Heart right ventricle (tissue), 16 donors: Measurements from ENCODE around the gene ANLN. TPM values are rescaled to one million over a fixed set of nuclear protein-coding genes. Genes with fewer than 3 reads are reported as not detected.
A peak's percentile ranks its signal among the peaks of the same experiment; 100 is the strongest.

Source experiments
- ATAC-seq, 8 donors: fragments of 200-7000 bp; cut with Tn5 transposase; one replicate each; pipeline ENCODE4 v1.9.1; 2020; ENCODE audit warnings: mild to moderate bottlenecking in 8 of 8, moderate library complexity in 8 of 8, moderate number of reproducible peaks in 1 of 8
- DNase-seq, 2 donors: peaks; one replicate each; pipeline ENCODE4 v3.0.0-alpha.2; 2020
- H3K27ac ChIP-seq, 10 donors: fragments of 200-600 bp; sonication (generic) in 2 of 10; one replicate each; pipeline versions ENCODE4 v1.5.0 to v1.8.0; 2020 to 2022; ENCODE audit warnings: mild to moderate bottlenecking in 3 of 10
- H3K27me3 ChIP-seq, 7 donors: fragments of 200-600 bp; one replicate each; pipeline ENCODE4 v1.8.0; 2021 to 2022; ENCODE audit warnings: mild to moderate bottlenecking in 2 of 7
- H3K36me3 ChIP-seq, 9 donors: fragments of 200-600 bp; sonication (generic) in 1 of 9; one replicate each; pipeline versions ENCODE4 v1.5.0 to v1.8.0; 2020 to 2022; ENCODE audit warnings: mild to moderate bottlenecking in 2 of 9
- H3K4me1 ChIP-seq, 9 donors: fragments of 200-600 bp; sonication (generic) in 1 of 9; one replicate each; pipeline versions ENCODE4 v1.5.0 to v1.8.0; 2020 to 2022; ENCODE audit warnings: mild to moderate bottlenecking in 4 of 9
- H3K4me3 ChIP-seq, 10 donors: fragments of 200-600 bp; sonication (generic) in 2 of 10; one replicate each; pipeline versions ENCODE4 v1.5.0 to v1.8.0; 2020 to 2022; ENCODE audit warnings: mild to moderate bottlenecking in 7 of 10, moderate library complexity in 2 of 10
- H3K9me3 ChIP-seq, 11 donors: fragments of 200-600 bp in 10 of 11; sonication (generic) in 2 of 11; one replicate each; pipeline versions ENCODE4 v1.5.0 to v1.8.0; 2013 to 2022; ENCODE audit warnings: mild to moderate bottlenecking in 2 of 11, control low read depth in 1 of 11, moderate library complexity in 1 of 11
- CTCF ChIP-seq, 9 donors: fragments of 200-600 bp; sonication (generic) in 2 of 9; IDR thresholded peaks; one replicate each; pipeline versions ENCODE4 v1.5.0 to v1.8.0; 2021 to 2022; ENCODE audit warnings: antibody characterized with exemption in 9 of 9, mild to moderate bottlenecking in 5 of 9, moderate library complexity in 1 of 9
- WGBS, 2 donors: extraction: QIAGEN DNeasy Blood & Tissue Kit; methylation state at CpG; one replicate each; pipeline ENCODE4 v1.1.7; 2013; ENCODE audit warnings: inconsistent platforms in 1 of 2; 5-methylcytosine and 5-hydroxymethylcytosine counted together
- intact Hi-C, 10 donors: fragments of 100-400 bp; cut with DNase I; formaldehyde crosslinking; loops; one replicate each; pipeline versions ENCODE4 v1.11.1 to v1.14.2; 2022
- polyA plus RNA-seq, 2 donors: library from polyadenylated mRNA; stranded (reverse); fragments of 200-250 nt; gene quantifications; one replicate each; pipeline ENCODE4 v1.2.3, GENCODE V29; 2013
- total RNA-seq, 10 donors: library from RNA; stranded (reverse); fragmentation: NEBNext Ultra II Directional in 3 of 10; extraction: Animal tissue kit (Norgen Biotek cat#: 25700) in 3 of 10; gene quantifications; one replicate each; pipeline versions ENCODE4 v1.2.1 to v1.2.4, GENCODE V29; 2021 to 2023
- donor health status: Arrhythmogenic right ventricular cardiomyopathy.
- donor health status: ischemic (EF 13 %, LVEDD 7.1; RV severe dilation, severe dysfunction).
- donor health status: healthy with polysubstance abuse.
- donor health status: DM: no; HTN: yes; CAD: no.
- donor health status: DM: no; HTN: no; CAD: no.
- donor health status: ischemic (EF 25% LVEDD 6.9; RV normal size, moderate dysfunction).
- donor health status: ischemic (EF 25% LVEDD 5.7; RV mildly dilated, moderate dysfunction).
- donor health status: healthy.
- donor health status: DM: yes; HTN: yes; CAD: no.
- donor health status: Ischemic cardiomyopathy.
- donor health status: ischemic (EF 35%, LVEDD 5.7; RV mildly dilated, moderate dysfunction).
- donor health status: nonischemic (EF 11% LVEDD 7.7; RV severe dilation, severe dysfunction).
- donor health status: DM: yes; HTN: yes; CAD: no.
- donor health status: PGD.
- donor health status: ischemic (EF 29% LVEDD 5.4; RV normal size, mild dysfunction).
- donor health status: nonischemic (EF 23%, LVEDD 6.1; RV moderate dilation, normal function).

ANLN gene
- total and polyA plus RNA-seq, 12 donors, result 0.38 to 13.4 (median 1.9) TPM

- no peaks in the 10 kb centered on the region for H3K4me1 ChIP-seq
- intact Hi-C loops, result no loop called here
- no peak overlapping the region for H3K4me3 ChIP-seq
- ATAC-seq (no peak), DNase-seq (no peak)
- no peaks in the 10 kb centered on the region for H3K36me3 ChIP-seq
- H3K27me3 ChIP-seq, result no peaks in the 10 kb centered on the region
- no peak overlapping the region for H3K27ac ChIP-seq
- WGBS, 2 donors, result 55 to 59% methylated on average over 2 of the region's 2 CpGs
- TF ChIP-seq CTCF (IDR thresholded peaks at IDR 0.05), result no peak
- peaks cover 0 to 11% (median 0%) of the 10 kb centered on the region in 11 donors for H3K9me3 ChIP-seq
These were observed 78.9 kb downstream of the ANLN start for GRCh38 chr7:36468370-36469101.

DNA sequence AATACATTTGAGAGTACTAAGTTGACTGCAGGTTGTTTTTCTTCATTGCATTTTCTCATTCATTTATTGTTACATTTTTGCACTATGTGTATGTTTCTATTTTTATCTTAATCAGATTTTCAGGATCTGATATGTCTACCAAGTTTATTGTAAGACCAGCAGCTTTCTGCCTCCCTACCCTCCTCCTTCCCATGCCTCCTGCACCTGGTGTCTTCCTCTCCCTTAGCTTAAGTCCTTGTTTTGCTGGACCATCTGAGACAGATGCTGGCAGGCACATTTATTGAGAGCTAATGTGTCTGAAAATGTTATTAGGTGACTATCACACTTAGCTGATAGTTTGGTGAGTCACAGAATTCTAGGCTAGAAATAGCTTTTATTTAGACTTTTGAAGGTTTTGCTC is 79.6 kb downstream of the ANLN start:
- ATAC-seq, result no peak
- Histone ChIP-seq H3K9me3 (peaks cover 0 to 11% (median 0%) of the 10 kb centered on the region in 11 donors), H3K4me3 (no peak overlapping the region)

GRCh38 chr7:36472141-36472729 is 82.6 kb downstream of the ANLN start:
- no peak for DNase-seq
- Histone ChIP-seq H3K27me3 (no peaks in the 10 kb centered on the region), H3K36me3 (no peaks in the 10 kb centered on the region), H3K9me3 (peaks cover 0 to 5% (median 0%) of the 10 kb centered on the region in 11 donors), H3K27ac (no peak overlapping the region), H3K4me1 (peaks cover 0 to 6% (median 0%) of the 10 kb centered on the region in 9 donors), H3K4me3 (no peak overlapping the region)
- WGBS, 2 donors, result 86 to 88% methylated on average over 3 of the region's 3 CpGs
- intact Hi-C loops, result loop anchor here in 1 of 10 donors (5.0 kb wide), 1 partner anchor 710 kb away; no protein-coding TSS in a partner anchor
- no peak for ATAC-seq
- TF ChIP-seq CTCF (IDR thresholded peaks at IDR 0.05), result no peak

More for the DNA sequence above, 79.6 kb downstream of the ANLN start:
- intact Hi-C loops, result no loop called here
- no peak for DNase-seq
- TF ChIP-seq CTCF (IDR thresholded peaks at IDR 0.05), result no peak
- H3K36me3 ChIP-seq, result no peaks in the 10 kb centered on the region
- H3K27me3 ChIP-seq, result no peaks in the 10 kb centered on the region
- no peak overlapping the region for H3K27ac ChIP-seq
- peaks cover 0 to 5% (median 0%) of the 10 kb centered on the region in 9 donors for H3K4me1 ChIP-seq

- H3K36me3 ChIP-seq, result no peaks in the 10 kb centered on the region
- peak; percentile 16 to 29 for DNase-seq
- WGBS, 2 donors, result 66 to 70% methylated on average over 12 of the region's 12 CpGs
These were observed 84.0 kb downstream of the ANLN start for GRCh38 chr7:36473454-36474282.

More at GRCh38 chr7:36473454-36474282, 84.0 kb downstream of the ANLN start:
- Histone ChIP-seq H3K9me3 (peaks cover 0 to 5% (median 0%) of the 10 kb centered on the region in 11 donors), H3K27ac (no peak overlapping the region), H3K27me3 (no peaks in the 10 kb centered on the region), H3K4me1 (peaks cover 0 to 6% (median 0%) of the 10 kb centered on the region in 9 donors), H3K4me3 (no peak overlapping the region)
- peak in 3 of 8 donors; percentile 20 to 33 (median 27) for ATAC-seq
- TF ChIP-seq CTCF (IDR thresholded peaks at IDR 0.05), result peak in 7 of 9 donors; percentile 34 to 54 (median 42)
- intact Hi-C loops, result loop anchor here in 1 of 10 donors (5.0 kb wide), 1 partner anchor 709 kb away; no protein-coding TSS in a partner anchor
